Measurements from ENCODE around the gene PNLIPRP1.

Gene PNLIPRP1

DNA sequence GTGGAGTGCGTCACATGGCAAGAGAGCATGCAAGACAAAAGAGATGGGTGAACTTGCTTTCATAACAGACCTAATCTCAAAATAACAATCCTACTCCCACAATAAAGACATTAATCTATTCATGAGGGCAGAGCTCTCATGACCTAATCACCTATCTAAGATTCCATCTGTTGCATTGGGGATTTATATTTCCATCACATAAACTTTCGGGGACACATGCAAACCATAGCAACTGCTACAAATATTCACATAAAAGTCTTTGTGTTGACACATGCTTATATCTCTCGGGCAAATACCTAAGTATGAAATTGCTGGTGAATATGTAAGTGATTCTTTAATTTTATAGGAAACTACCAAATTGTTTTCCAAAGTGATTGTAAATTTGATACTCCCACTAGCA, 16.0 kb upstream of the PNLIPRP1 start:
- CTCF ChIA-PET: no interaction called here
- H3K27ac ChIP-seq: no peak overlapping the region
- TF ChIP-seq, protein P1, sequence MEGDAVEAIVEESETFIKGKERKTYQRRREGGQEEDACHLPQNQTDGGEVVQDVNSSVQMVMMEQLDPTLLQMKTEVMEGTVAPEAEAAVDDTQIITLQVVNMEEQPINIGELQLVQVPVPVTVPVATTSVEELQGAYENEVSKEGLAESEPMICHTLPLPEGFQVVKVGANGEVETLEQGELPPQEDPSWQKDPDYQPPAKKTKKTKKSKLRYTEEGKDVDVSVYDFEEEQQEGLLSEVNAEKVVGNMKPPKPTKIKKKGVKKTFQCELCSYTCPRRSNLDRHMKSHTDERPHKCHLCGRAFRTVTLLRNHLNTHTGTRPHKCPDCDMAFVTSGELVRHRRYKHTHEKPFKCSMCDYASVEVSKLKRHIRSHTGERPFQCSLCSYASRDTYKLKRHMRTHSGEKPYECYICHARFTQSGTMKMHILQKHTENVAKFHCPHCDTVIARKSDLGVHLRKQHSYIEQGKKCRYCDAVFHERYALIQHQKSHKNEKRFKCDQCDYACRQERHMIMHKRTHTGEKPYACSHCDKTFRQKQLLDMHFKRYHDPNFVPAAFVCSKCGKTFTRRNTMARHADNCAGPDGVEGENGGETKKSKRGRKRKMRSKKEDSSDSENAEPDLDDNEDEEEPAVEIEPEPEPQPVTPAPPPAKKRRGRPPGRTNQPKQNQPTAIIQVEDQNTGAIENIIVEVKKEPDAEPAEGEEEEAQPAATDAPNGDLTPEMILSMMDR (conservative IDR thresholded peaks at IDR 0.05; ENCODE audit: low read depth): no peak
- no peak for DNase-seq (ENCODE audit: low spot score)
- POLR2A ChIA-PET (ENCODE audit: low non-redundant PET): no interaction called here

DNA sequence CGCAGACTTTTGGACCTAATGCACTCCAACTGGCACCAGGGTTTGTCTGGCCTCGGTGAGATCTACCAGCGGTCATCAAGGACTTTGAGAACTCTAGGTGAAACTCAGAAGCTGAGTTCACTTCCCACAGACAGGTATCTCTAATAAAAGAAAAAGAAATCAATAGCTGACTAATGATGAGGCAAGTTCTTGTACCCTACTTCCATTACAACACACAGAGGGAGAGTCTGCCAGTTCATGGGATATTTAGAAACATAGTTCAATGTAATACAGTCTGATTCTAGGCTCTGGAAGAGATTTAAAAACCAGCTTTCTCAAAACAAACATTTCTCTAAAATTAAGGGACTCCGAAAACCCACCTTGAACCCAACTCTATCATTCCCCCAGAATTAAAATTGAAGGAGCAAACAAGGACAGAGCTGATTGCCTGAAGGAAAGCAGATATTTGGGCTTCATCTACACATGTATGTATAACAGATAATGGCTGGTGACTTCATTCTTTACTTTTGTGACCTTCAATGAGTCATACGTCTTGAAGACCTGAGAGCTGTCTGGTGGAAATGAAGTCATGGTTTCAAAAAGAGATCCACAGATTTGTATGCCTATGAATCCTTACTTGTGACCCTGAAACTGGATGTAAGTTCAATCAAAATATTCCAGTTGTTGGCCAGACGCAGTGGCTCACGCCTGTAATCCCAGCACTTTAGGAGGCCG, 2.7 kb upstream of the PNLIPRP1 start:
- ChIA-PET POLR2A (ENCODE audit: low non-redundant PET) (no interaction called here), CTCF (no interaction called here)
- no peak for DNase-seq (ENCODE audit: low spot score)
- no peak overlapping the region for H3K27ac ChIP-seq
- TF ChIP-seq, protein P1 (conservative IDR thresholded peaks at IDR 0.05; ENCODE audit: low read depth): no peak

DNA sequence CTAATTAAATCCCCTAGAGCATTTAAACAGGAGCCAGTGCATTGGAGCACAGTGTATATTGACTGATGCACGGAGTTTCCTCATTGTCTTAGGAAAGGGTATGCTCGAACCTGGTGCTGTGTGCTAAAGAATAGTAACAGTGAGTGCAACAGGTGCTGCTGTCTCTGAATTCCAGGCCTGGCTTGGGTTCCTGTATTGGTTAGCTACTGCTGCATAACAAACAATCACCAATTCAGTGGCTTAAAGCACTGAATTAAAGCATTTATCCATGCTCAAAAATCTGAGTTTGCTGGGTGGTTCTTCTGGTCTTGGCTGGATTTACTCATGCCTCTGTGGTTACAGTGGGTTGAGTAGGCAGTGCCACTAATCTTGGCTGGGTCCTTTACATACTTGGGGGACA, 1.8 kb upstream of the PNLIPRP1 start:
- TF ChIP-seq, protein P1 (conservative IDR thresholded peaks at IDR 0.05; ENCODE audit: low read depth): no peak
- POLR2A ChIA-PET (ENCODE audit: low non-redundant PET): no interaction called here
- no peak overlapping the region for H3K27ac ChIP-seq
- CTCF ChIA-PET: no interaction called here
- DNase-seq (ENCODE audit: low spot score): no peak

DNA sequence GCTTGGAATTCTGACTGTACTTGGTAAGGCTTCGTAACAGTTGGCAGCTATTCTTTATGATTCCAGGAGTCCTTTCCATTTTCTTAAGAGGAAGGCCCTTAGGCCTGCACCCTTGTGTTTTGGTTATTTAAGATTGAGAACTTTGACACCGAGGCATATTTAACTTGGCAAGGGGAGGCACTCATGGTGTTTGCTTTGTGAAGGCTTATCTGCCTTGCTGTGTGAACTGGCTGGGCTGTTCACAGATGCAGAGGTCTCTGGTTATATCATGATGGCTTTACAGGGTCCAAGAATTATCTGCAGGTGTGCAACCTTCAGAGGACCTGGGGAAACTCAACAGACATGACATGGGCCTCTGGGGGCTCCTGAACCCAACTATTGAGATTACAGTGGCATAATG, 833 bp upstream of the PNLIPRP1 start:
- H3K27ac ChIP-seq: no peak overlapping the region
- CTCF ChIA-PET: interaction anchor here (0.5 to 0.7 kb wide), 3 partner anchors 20 to 1377 kb away, joined by 3 read pairs; no protein-coding TSS in a partner anchor
- POLR2A ChIA-PET (ENCODE audit: low non-redundant PET): no interaction called here
- TF ChIP-seq, protein P1 (conservative IDR thresholded peaks at IDR 0.05; ENCODE audit: low read depth): no peak
- no peak for DNase-seq (ENCODE audit: low spot score)

- no peak overlapping the region for H3K27ac ChIP-seq
- no peak for DNase-seq (ENCODE audit: low spot score)
- CTCF ChIA-PET: interaction anchor here (0.6 kb wide), 1 partner anchor 1929 kb away, joined by 3 read pairs; no protein-coding TSS in a partner anchor
- TF ChIP-seq, protein P1 (conservative IDR thresholded peaks at IDR 0.05; ENCODE audit: low read depth): no peak
- POLR2A ChIA-PET (ENCODE audit: low non-redundant PET): interaction anchor here (0.7 kb wide), 1 partner anchor 247 kb away, joined by 10 read pairs; no protein-coding TSS in a partner anchor
Measured at GRCh38 chr10:116593139-116593740, 2.5 kb downstream of the PNLIPRP1 start.

GRCh38 chr10:116594525-116595035, 3.8 kb downstream of the PNLIPRP1 start:
- DNase-seq (ENCODE audit: low spot score): no peak
- POLR2A ChIA-PET (ENCODE audit: low non-redundant PET): no interaction called here
- TF ChIP-seq, protein P1 (conservative IDR thresholded peaks at IDR 0.05; ENCODE audit: low read depth): no peak
- CTCF ChIA-PET: interaction anchor here (0.6 kb wide), 1 partner anchor 1312 kb away, joined by 5 read pairs; no protein-coding TSS in a partner anchor
- no peak overlapping the region for H3K27ac ChIP-seq
